HG03066 (cell line): Measurements from ENCODE around the gene PARN.

Source experiments
- ATAC-seq: cut with Tn5 transposase; IDR thresholded peaks from one replicate; pipeline ENCODE4 v1.9.1; 2021; ENCODE audit warnings: low read depth; ENCODE audit not compliant: unreplicated experiment

PARN gene

DNA sequence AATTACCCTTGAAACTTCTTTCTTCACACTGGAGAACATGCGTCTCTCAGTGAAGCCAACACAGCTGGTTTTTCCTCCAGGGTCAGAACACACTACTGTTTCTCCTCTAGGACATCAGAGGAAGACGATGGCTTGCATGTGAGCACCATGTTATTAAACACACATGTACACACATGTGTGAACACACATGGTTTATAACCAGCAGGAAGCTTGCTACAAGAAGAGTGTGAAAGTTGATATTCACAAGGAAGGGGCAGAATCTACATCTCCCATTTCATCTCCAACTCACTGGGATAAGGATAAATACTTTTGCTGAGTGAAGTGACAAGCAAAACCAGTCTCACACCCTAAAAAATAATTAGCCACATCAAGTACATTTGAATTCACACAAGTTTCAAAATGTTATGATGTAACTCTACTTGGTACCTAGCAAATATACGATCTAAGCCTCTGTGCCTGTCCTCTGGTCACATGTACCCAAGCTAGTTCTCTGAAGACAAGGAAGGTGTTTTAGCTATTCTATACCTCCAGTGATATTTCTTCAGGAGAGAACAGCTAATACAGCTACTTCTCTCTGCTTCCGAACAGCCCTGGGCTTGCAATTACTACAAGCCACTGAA is 127.7 kb downstream of the PARN start:
- no peak for ATAC-seq

DNA sequence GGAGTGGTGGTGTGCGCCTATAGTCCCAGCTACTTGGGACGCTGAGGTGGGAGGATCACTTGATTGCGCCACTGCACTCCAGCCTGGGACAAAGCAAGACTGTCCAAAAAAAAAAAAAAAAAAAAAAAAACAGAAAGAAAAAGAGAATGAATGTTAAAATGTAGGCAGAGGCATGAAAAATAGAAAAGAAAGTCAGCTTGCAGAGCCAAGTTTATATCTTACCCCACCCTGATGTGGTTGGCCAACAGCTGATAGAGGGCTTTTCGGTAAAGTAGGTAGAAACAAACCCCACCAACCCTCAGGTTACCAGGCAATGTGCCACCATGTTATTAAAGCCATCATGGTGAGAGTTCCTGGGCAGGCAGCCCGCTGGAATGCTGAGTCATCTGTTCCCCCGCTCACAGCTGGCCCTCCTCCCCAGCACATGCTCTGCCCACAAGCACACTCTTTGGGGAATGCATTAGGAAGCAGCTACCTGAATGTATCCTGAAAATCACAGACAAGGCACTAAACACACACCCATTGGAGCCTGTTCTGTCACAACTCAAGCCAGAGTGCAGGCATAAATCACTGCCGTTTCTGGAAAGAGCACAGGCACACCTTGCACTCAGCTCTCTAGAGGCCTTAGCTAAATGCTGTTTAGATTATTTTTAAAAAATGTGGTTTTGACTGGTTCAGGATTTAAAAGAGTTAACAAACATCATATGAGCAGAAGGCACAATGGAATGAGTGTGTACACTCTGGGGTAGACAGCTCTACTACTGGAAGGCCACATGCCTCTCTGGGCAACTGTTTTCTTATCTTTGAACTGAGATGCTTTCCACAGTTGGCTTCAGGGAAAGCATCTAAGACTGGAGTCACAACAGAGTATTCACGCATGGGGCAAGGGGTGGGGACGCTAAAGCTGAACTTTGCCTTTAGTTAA is 128.5 kb downstream of the PARN start:
- ATAC-seq: no peak

DNA sequence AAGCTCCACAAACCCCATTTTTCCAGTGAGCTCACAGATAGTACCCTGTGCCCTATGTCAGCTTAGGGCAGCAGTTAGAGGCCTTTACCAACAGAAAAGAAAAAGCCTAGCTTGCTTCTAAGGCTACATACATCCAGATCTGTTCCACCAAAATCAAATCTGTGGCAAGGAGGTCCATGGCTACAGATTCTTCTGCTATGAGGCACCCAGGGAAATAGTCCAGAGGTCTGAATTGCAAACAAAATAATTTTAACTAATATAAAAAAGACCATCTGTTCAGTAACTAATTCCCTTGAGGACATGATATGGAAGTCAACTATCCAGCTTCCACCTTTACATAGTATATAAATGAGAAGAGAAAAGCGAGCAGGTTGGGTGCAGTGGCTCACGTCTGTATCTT is 129.3 kb downstream of the PARN start:
- no peak for ATAC-seq

DNA sequence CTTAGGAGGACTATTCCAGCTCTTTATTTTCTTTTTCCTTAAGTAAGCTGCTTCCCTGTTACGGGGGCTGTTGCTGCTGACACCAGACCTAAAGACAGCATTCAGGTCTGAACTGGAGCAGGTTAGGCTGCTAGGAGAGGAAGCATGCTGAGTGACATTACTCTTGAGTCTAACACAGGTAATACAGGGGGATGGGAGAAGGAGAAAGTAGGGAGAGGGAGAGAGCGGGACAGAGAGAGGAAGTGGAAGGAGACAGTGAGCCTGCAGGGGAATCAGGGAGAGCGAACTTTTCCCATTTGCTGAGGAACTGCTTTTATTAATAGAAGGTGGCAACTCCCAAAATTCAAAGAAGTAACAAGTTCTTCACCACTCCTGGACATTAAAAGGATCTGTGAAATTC is 130.9 kb downstream of the PARN start:
- ATAC-seq: no peak

DNA sequence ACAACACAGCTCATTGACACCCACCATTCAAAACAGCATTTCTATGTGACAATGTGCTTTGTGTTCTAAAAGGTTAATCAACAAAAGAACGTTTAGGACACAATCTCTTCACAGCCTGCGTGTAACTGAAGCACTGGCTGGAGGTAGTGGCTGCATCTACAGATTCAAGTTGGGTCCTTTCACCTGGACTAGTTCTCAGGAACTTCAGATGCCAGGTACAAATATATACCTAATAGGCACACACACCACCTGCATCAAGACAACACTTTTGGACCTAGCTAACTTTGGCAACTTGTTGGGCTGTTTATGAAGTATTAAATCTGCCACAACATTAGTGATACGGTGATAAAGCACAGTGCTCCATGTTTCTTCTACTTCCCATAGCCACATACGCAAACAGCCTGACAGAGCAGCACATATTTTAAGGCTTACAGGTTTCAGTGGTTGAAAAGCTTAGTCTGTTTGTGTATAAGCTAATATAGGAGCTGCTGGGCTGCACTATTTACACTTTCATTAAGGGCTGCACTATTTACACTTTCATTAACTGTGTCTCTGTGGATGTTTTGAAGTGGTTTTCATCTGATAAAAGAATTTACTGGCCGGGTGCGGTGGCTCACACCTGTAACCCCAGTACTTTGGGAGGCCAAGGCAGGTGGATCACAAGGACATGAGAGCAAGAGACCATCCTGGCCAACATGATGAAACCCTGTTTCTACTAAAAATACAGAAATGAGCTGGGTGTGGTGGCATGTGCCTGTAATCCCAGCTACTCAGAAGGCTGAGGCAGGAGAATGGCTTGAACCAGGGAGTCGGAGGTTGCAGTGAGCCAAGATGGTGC is 132.6 kb downstream of the PARN start:
- ATAC-seq: no peak

DNA sequence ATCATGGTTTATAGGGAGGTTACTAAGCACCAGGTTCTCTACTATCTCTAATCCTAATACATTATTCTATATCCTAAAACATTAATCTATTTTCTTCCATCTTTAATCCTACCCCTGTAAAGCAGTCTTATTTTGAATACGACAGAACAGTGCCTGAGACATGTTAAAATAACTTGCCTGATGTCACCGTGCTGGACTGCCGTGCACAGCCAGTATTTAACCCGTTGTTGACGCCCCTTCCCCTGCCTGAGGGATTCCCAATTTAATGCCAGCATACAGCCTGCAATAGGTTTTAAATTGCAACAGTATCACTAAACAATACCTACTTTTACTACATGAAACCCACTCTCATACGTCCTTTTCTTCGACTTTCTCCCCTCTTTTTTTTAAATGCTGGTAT is 133.3 kb downstream of the PARN start:
- no peak for ATAC-seq

DNA sequence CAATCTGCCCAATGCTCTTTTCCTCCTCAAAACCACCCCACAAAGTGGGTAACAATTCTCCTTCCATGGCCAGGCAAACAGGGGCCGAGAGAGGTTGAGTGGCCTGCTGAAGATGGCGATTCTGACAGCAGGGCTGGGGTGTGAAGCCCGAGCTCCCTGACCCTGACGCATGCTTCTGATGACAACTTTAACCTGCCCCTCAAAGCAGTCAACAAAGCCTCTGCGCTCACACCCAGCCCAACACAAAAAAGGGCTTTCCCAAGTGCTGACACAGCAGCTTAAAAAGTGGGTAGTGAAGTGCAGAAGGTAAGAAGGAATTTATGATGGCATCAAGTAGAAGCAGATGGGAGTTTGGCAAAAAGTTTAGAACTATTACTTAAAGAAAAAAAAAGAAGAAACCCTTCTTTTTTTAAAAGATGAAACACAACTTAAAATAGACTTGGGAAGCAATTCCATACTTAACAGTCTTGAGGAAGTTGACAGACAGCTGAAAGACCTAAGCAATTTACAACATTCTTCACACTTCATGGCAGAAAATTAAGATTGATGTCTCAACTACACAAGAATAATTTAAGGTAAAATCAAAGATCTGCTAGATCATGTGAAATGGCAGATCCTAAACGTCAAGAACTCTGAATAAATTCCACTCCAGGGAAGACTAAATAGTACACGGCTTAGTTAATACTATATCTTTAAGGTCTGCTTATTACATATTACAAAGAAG is 133.9 kb downstream of the PARN start:
- no peak for ATAC-seq

DNA sequence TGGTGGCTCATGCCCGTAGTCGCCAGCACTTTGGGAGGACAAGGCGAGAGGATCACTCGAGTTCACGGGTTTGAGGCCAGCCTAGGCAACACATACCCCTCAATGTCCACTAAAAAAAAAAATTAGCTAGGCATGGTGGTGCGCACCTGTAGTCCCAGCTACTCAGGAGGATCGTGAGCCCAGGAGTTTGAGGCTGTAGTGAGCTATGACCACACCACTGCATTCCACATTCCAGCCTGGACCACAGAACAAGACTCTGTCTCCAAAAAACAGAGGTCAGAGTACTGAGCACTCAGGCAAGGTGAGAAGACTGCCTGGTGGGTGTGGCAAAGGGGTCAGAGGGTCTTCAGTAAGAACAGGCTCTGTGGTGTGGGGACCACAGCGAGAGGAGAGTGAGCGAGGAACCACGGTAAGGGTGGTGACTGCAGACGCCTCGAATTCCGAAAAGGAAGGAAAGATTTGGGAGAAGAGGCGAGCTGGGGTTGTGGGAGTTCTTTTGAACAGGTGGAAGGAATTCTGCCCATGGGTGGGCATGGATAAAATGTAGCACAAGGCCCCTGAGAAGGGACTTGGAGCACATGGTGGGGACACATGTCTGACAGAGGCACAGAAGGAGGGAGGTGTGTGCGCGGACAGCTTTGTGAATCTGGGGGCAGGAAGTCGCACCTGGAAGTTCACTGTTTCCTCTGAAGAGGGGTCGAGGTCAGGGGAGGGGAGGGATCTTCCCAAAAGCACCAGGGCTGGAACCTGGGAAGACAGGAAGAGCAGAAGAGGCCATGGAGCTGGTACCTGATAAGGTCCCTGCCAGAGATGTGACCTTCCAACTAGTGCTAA is 134.6 kb downstream of the PARN start:
- ATAC-seq: no peak

DNA sequence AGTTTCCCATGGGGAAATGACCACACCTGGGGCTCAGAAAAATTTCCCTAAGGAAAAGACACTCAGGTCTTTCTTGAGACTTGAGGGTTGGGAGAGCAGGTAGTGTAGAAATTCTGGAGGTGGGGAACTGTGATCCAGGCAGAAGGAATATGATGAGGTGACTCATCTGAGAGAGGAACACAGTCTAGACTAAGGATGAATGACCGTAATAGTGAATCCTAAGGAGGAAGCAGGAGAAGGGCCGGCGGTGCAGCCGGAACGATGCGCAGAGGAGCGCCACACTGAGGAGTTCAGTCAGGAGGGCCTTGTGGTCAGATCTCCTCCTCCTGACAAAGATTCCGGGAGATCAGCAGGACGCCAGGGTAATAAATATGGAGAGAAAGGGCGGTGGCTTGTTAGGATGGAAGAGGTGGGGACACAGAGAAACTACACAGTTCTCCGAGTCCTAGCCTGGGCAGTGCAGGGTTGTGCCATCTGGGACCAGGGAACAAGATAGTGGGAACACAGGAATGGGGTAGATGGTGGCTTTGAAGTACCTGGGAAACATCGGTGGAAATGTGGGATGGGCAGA is 135.6 kb downstream of the PARN start:
- ATAC-seq: no peak

DNA sequence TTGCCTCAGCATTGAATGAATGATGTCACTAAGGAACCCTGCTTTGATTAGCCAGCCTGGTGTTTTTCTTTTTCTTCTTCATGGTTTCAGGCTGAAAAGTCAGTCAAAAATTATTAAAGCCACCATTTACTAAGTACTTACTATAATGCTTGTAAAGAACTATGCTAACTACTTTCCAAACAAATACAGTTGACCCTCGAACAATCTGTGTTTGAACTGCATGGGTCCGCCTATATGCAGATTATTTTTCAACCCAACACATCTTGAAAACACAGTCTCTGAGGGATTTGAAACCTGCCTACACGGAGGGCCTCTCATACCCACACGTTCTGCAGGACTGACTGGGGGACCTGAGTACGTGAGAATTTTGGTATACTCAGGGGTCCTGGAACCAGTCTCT is 136.3 kb downstream of the PARN start:
- no peak for ATAC-seq

DNA sequence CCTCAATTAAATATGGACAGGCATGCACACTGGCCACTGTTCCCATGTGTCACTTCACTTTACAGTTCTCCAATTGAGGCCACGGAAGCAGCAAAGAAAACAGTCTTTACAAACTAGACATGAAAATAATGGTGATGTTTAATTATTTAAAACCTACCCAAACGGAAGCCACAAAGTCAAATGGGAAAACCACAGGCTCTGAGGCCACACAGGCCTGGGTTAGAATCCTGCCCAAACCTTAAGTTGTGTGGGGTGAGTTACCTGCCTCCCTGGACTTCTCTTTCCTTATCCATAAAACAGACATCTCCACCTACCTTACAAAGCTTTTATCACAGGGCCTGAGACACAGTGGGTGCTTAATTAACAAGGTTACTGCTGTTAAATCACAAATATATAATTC is 137.4 kb downstream of the PARN start:
- no peak for ATAC-seq

DNA sequence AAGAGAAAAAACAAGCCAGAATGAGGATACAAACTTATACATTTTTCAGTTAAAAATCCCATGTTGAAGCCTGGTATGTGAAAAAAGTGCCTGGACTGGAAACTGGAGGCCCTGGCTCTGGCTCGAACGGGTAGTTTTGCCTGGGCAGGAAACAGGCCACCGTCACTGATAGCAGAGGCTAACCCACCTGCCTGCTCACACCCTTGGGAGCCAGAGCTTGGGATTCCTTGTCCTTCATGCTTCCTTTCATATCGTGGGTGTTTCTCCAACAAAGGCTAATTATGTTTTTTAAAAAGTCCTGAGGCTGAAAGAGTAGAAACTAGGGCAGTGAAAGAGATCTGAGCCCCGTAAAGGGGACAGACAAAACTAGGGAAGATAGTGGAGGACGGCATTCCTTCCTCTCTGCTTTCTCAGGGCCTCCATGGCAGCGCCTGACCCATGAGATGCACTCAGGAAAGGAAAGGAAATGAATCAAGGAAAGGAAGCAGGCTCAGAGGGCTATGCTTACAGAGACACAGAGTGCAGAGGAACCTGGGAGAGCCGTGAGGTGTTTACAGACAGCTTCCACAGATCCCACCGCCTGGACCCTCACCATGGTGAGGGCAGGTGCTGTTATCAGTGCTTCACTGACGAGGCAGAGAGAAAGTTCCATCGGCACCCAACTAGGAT is 138.1 kb downstream of the PARN start:
- no peak for ATAC-seq

DNA sequence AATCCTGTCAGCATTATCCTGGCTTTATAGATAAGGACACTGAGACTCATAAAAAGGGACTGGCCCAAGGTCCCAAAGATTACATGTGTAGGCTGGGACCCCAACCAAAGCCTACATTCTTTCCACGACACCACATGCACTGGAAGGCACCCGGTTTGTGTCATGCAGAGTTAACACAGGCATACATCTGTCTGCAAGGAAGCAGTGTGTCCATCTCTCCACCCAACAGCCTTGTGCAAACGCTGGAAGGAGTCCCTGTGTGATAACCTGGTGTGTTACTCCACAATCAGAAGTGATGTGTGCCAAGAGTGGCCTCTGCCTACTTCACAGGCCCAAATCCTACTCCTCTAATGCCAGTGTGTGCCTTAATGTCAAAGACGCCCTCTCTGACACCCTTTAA is 139.8 kb downstream of the PARN start:
- ATAC-seq: no peak

DNA sequence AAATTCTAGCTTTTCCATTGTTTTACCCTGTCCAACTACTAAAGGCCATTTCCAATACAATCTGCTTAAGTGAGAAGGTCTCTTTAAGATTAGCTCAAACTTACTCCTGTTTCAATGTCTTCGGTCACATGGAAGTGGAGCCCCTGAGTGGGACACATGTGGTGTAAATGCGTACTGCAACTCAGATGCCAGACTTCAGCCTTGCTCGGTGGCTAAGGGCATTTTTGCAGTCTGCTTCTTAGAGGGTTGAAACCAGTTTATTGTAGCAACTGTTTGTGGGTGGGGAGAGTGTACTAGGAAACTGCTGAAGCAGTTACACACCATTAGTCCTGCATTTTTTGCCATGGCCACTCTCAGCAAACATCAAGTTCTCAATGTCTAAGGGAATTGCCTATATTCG is 140.6 kb downstream of the PARN start:
- ATAC-seq: no peak

DNA sequence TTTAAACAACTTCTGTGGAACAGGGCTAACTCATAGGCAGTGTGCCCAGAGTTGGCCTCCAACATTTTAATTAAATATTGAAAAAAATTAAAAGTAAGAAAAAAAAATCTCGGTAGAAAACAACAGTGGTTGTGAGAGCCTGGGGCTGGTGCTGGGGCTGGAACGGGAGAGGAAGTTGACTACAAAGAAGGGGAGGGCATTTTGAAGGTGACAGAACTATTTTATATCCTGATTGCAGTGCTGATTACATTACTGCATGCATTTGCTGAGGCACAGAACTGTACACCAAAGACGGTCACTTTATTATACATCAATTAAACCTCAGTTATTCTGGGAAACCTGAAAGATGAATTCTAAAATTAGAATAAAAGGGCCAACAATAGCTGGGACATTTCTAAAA is 142.5 kb downstream of the PARN start:
- ATAC-seq: no peak

DNA sequence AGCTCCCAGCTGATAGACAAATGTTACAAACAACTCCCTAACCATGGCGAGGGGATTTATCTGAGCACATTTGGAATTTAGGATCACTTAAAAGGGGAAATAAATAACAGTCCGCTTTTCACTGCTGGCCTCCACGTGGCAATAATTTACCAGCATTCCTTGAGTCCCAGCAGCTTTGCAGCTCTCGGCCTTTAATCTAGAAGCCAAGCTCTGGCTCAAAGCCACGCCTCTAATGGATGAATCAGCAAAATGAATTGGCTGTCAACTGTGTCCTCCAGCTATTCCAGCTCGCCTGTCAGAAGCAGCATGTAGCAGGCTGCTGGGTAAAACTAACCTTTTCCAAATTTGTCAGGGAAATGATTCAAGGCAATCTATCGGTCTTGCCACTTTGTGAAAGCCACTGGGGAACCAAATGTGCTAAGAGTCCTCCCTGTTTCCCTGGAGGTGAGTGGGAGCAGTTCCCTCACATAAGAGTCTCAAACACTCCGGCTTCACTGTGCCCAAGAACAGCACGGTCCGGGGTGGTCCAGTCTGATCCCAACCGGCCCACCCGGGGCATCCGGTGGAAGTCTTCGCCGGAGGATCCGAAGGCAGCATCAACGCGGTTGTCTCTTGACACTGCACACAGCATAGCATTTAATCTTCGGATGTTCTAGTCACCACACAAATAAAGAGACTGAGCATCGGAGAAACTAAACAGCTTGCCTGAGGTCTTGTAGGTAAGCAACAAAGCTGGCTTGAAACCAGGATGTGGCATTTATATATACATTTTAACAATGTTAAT is 143.3 kb downstream of the PARN start:
- no peak for ATAC-seq

DNA sequence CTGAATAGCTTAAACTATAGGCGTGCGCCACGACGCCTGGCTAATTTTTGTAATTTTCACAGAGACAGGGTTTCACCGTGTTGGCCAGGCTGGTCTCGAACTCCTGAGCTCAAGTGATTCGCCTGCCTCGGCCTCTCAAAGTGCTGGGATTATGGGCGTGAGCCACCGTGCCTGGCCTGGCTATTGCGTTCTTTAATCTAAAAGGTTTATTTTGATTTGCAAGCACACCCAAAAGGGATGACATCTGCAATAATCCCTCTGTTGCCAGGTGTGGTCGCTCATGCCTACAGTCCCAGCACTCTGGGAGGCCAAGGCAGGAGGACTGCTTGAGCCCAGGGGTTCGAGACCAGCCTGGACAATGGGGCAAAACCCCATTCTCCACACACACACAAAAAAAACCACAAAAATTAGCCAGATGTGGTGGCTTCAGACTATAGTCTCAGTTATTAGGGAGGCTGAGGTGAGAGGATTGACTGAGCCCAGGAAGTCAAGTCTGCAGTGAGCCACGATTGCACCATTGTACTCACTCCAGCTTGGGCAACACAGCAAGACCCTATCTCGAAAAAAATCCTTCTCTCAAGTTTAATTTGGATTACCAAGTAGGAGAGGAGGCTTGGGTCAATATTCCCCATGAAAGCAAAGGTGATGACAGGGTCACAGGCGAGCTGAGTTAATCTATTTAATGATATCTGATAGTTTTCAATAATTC is 144.1 kb downstream of the PARN start:
- no peak for ATAC-seq
